DND-41 (cell line): ENCODE data around the gene CDC45.

Source experiments
- EZH2 ChIP-seq: IDR thresholded peaks from 3 replicates; pipeline ENCODE4 v1.6.1; 2012; ENCODE audit warnings: borderline replicate concordance, low read depth, mild to moderate bottlenecking, moderate library complexity, low read length, inconsistent platforms; ENCODE audit not compliant: severe bottlenecking
- TF ChIP-seq, protein P1 (sequence below): IDR thresholded peaks from 2 replicates; pipeline ENCODE4 v1.5.1; 2012; ENCODE audit warnings: borderline replicate concordance, low read length, moderate library complexity, mild to moderate bottlenecking; ENCODE audit not compliant: poor library complexity, severe bottlenecking; ENCODE audit errors: extremely low read depth

DNA sequence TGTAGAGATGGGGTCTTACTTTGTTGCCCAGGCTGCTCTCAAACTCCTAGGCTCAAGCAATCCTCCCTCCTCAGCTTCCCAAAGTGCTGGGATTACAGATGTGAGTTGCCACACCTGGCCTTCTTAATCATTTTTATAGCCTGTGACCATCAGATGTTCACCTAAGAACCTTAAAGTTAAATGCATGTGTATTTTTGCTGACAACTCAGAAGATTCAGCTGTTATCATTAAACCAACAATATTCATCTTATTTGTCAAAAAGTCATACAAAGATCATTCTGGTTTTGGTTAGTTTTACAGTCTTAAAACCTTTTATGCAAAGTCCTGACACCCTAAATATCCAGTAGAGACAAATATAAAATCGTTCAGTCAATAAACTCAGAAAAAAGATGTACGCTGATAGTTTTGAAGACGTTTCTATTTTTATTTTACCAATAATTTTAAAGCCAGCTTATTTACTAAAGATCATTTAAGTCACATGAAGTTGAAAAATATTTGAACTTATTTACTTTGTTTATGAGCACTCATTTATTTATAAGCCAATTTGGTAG lies 22.3 kb downstream of the CDC45 start:
- TF ChIP-seq, protein P1, sequence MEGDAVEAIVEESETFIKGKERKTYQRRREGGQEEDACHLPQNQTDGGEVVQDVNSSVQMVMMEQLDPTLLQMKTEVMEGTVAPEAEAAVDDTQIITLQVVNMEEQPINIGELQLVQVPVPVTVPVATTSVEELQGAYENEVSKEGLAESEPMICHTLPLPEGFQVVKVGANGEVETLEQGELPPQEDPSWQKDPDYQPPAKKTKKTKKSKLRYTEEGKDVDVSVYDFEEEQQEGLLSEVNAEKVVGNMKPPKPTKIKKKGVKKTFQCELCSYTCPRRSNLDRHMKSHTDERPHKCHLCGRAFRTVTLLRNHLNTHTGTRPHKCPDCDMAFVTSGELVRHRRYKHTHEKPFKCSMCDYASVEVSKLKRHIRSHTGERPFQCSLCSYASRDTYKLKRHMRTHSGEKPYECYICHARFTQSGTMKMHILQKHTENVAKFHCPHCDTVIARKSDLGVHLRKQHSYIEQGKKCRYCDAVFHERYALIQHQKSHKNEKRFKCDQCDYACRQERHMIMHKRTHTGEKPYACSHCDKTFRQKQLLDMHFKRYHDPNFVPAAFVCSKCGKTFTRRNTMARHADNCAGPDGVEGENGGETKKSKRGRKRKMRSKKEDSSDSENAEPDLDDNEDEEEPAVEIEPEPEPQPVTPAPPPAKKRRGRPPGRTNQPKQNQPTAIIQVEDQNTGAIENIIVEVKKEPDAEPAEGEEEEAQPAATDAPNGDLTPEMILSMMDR = no peak
- no peak for TF ChIP-seq EZH2
